IMR-90 (cell line): ENCODE results near the gene CMTM7. TPM values are rescaled to one million over a fixed set of nuclear protein-coding genes. Genes with fewer than 3 reads are reported as not detected.

ENCODE experiments used
- ATAC-seq: fragments of 200-7000 bp; cut with Tn5 transposase; 2 replicates; pipeline ENCODE4 v1.9.1; 2020; ENCODE audit warnings: low read depth, mild to moderate bottlenecking, moderate library complexity
- BruUV-seq: library from RNA; stranded (reverse); fragments of 400-500 nt; replicated peaks from 2 replicates; lab custom pipeline; 2021; lab: Mats Ljungman, UMichigan
- CTCF ChIA-PET: fragments of 300-600 bp; formaldehyde crosslinking; extraction: SDS; loops from one replicate; lab custom pipeline; 2021; ENCODE audit warnings: antibody characterized with exemption; lab: Yijun Ruan, JAX
- POLR2A ChIA-PET: fragments of 300-600 bp; sonication (Branson Sonifier 250); formaldehyde crosslinking; loops from one replicate; lab custom pipeline; 2022; ENCODE audit warnings: antibody characterized with exemption; ENCODE audit not compliant: unreplicated experiment; lab: Charles Lee
- DNase-seq: peaks from one replicate; pipeline ENCODE4 v3.0.0; 2013
- H2AFZ ChIP-seq: replicated peaks from 2 replicates; pipeline ENCODE3; 2013; ENCODE audit warnings: low read length, mild to moderate bottlenecking; ENCODE audit not compliant: poor library complexity
- H2AK5ac ChIP-seq: 2 replicates; pipeline ENCODE4 v1.6.1; 2013; ENCODE audit warnings: low read depth, low read length, inconsistent platforms
- H2AK9ac ChIP-seq: replicated peaks from 2 replicates; pipeline ENCODE3; 2013; ENCODE audit warnings: mild to moderate bottlenecking, low read depth, low read length, moderate library complexity; ENCODE audit not compliant: poor library complexity
- H2BK120ac ChIP-seq: 2 replicates; pipeline ENCODE4 v1.6.1; 2013; ENCODE audit warnings: low read depth, low read length, inconsistent platforms
- H2BK15ac ChIP-seq: 3 replicates; pipeline ENCODE4 v1.6.1; 2013; ENCODE audit warnings: low read depth, low read length, inconsistent platforms
- H2BK20ac ChIP-seq: 2 replicates; pipeline ENCODE4 v1.6.1; 2013; ENCODE audit warnings: low read depth, mild to moderate bottlenecking, inconsistent platforms, low read length, moderate library complexity
- H2BK5ac ChIP-seq: 2 replicates; pipeline ENCODE4 v1.6.1; 2013; ENCODE audit warnings: mild to moderate bottlenecking, low read depth, low read length, inconsistent platforms; ENCODE audit not compliant: poor library complexity, severe bottlenecking
- H3K14ac ChIP-seq: replicated peaks from 2 replicates; pipeline ENCODE4 v1.6.1; 2013; ENCODE audit warnings: low read depth, low read length, inconsistent platforms
- H3K18ac ChIP-seq: 2 replicates; pipeline ENCODE4 v1.6.1; 2013; ENCODE audit warnings: low read depth, low read length, control low read depth
- H3K23ac ChIP-seq: 2 replicates; pipeline ENCODE4 v1.6.1; 2013; ENCODE audit warnings: low read depth, low read length, inconsistent platforms
- H3K27ac ChIP-seq: 2 replicates; pipeline ENCODE4 v1.5.1; 2013; ENCODE audit warnings: mild to moderate bottlenecking, control low read depth, low read length; ENCODE audit not compliant: insufficient read depth
- H3K27me3 ChIP-seq: 2 replicates; pipeline ENCODE4 v1.6.1; 2013; ENCODE audit warnings: low read length; ENCODE audit not compliant: control insufficient read depth, insufficient read depth
- H3K36me3 ChIP-seq: 2 replicates; pipeline ENCODE4 v1.6.1; 2013; ENCODE audit warnings: low read length, mixed read lengths; ENCODE audit not compliant: control insufficient read depth, insufficient read depth
- H3K4ac ChIP-seq: 2 replicates; pipeline ENCODE4 v1.6.1; 2013; ENCODE audit warnings: low read depth, low read length, inconsistent platforms
- H3K4me1 ChIP-seq: 2 replicates; pipeline ENCODE4 v1.6.1; 2013; ENCODE audit warnings: low read length, mixed read lengths; ENCODE audit not compliant: control insufficient read depth, insufficient read depth
- H3K4me2 ChIP-seq: 2 replicates; pipeline ENCODE4 v1.6.1; 2013; ENCODE audit warnings: low read depth, mild to moderate bottlenecking, control low read depth, low read length, moderate library complexity
- H3K4me3 ChIP-seq: 2 replicates; pipeline ENCODE4 v1.5.1; 2013; ENCODE audit warnings: low read depth, mild to moderate bottlenecking, control low read depth, low read length, moderate library complexity; ENCODE audit not compliant: insufficient read depth
- H3K56ac ChIP-seq: 2 replicates; pipeline ENCODE4 v1.6.1; 2013; ENCODE audit warnings: low read length, inconsistent platforms; ENCODE audit not compliant: insufficient read depth; ENCODE audit errors: extremely low read depth
- H3K79me1 ChIP-seq, 2 experiments: 2 replicates each; pipeline ENCODE4 v1.6.1; 2013; ENCODE audit warnings: low read length in 2 of 2, inconsistent platforms in 1 of 2, low read depth in 1 of 2
- H3K9ac ChIP-seq: 2 replicates; pipeline ENCODE4 v1.6.1; 2013; ENCODE audit warnings: low read depth, low read length, control low read depth
- H3K9me1 ChIP-seq: 2 replicates; pipeline ENCODE4 v1.6.1; 2013; ENCODE audit warnings: low read length, inconsistent platforms; ENCODE audit not compliant: insufficient read depth
- H3K9me3 ChIP-seq: 2 replicates; pipeline ENCODE4 v1.6.1; 2013; ENCODE audit warnings: low read length; ENCODE audit not compliant: control insufficient read depth, insufficient read depth
- H4K20me1 ChIP-seq: 2 replicates; pipeline ENCODE4 v1.6.1; 2013; ENCODE audit warnings: low read length, inconsistent platforms; ENCODE audit not compliant: insufficient read depth
- H4K5ac ChIP-seq: 2 replicates; pipeline ENCODE4 v1.6.1; 2013; ENCODE audit warnings: mild to moderate bottlenecking, low read depth, low read length, control low read depth
- H4K8ac ChIP-seq, 2 experiments: 2 replicates each; pipeline ENCODE4 v1.6.1; 2013; ENCODE audit warnings: low read depth in 2 of 2, low read length in 2 of 2, control low read depth in 1 of 2, inconsistent platforms in 1 of 2
- H4K91ac ChIP-seq: 2 replicates; pipeline ENCODE4 v1.6.1; 2013; ENCODE audit warnings: low read depth, low read length, inconsistent platforms; ENCODE audit not compliant: insufficient read depth
- BHLHE40 ChIP-seq: fragments of 150-350 bp; IDR thresholded peaks from 2 replicates; pipeline ENCODE4 v1.6.1; 2016; ENCODE audit warnings: mild to moderate bottlenecking, low read depth, low read length
- CEBPB ChIP-seq: IDR thresholded peaks from 2 replicates; pipeline ENCODE4 v1.6.1; 2012; ENCODE audit warnings: low read depth, low read length, improper control_type of control experiment
- CHD1 ChIP-seq: IDR thresholded peaks from 2 replicates; pipeline ENCODE4 v1.6.1; 2012; ENCODE audit warnings: low read depth, low read length, improper control_type of control experiment
- ELK1 ChIP-seq: fragments of 150-350 bp; IDR thresholded peaks from 2 replicates; pipeline ENCODE4 v1.6.1; 2016; ENCODE audit warnings: low read depth, mild to moderate bottlenecking, low read length, moderate library complexity, borderline replicate concordance
- FOS ChIP-seq: fragments of 150-350 bp; IDR thresholded peaks from 2 replicates; pipeline ENCODE4 v1.6.1; 2016; ENCODE audit warnings: low read depth, low read length
- MAFK ChIP-seq: IDR thresholded peaks from 2 replicates; pipeline ENCODE4 v1.6.1; 2012; ENCODE audit warnings: low read depth, low read length, improper control_type of control experiment
- MAZ ChIP-seq: IDR thresholded peaks from 2 replicates; pipeline ENCODE4 v1.6.1; 2012; ENCODE audit warnings: low read depth, mild to moderate bottlenecking, low read length, improper control_type of control experiment, moderate library complexity, borderline replicate concordance
- MXI1 ChIP-seq: IDR thresholded peaks from 2 replicates; pipeline ENCODE4 v1.6.1; 2012; ENCODE audit warnings: low read depth, mild to moderate bottlenecking, low read length, moderate library complexity, borderline replicate concordance
- NFE2L2 ChIP-seq: fragments of 150-350 bp; IDR thresholded peaks from 2 replicates; pipeline ENCODE4 v1.6.1; 2016; ENCODE audit warnings: low read depth, mild to moderate bottlenecking, low read length
- POLR2A ChIP-seq: IDR thresholded peaks from 2 replicates; pipeline ENCODE4 v1.6.1; 2012; ENCODE audit warnings: mild to moderate bottlenecking, low read depth, low read length
- RAD21 ChIP-seq: IDR thresholded peaks from 2 replicates; pipeline ENCODE4 v1.6.1; 2012; ENCODE audit warnings: low read length, improper control_type of control experiment
- RCOR1 ChIP-seq: IDR thresholded peaks from 2 replicates; pipeline ENCODE4 v1.6.1; 2012; ENCODE audit warnings: mild to moderate bottlenecking, low read length, improper control_type of control experiment; ENCODE audit not compliant: insufficient replicate concordance
- RFX5 ChIP-seq: IDR thresholded peaks from 2 replicates; pipeline ENCODE4 v1.8.0; 2012; ENCODE audit warnings: low read depth, mild to moderate bottlenecking, low read length, moderate library complexity
- SMC3 ChIP-seq: fragments of 150-350 bp; IDR thresholded peaks from 2 replicates; pipeline ENCODE4 v1.6.1; 2016; ENCODE audit warnings: low read depth, mild to moderate bottlenecking, antibody characterized with exemption, low read length, moderate library complexity
- USF2 ChIP-seq: fragments of 150-350 bp; IDR thresholded peaks from 2 replicates; pipeline ENCODE4 v1.6.1; 2017; ENCODE audit warnings: mild to moderate bottlenecking, antibody characterized with exemption, low read length, low read depth
- WGBS, 2 experiments: methylation state at CpG; one replicate each; pipeline versions ENCODE4 v1.1.5 to v1.1.7; 2013; ENCODE audit warnings: missing lambda C conversion rate in 2 of 2; ENCODE audit not compliant: insufficient read length in 1 of 2; ENCODE audit errors: extremely low coverage in 2 of 2; 5-methylcytosine and 5-hydroxymethylcytosine counted together
- dilution Hi-C: fragments of 300-500 bp; cut with HindIII; formaldehyde crosslinking; loops from one replicate; pipeline ENCODE4 v1.14.3; 2018; ENCODE audit warnings: low sequenced_read_pairs; ENCODE audit not compliant: unreplicated experiment
- in situ Hi-C: fragments of 300-500 bp; cut with MboI; formaldehyde crosslinking; loops from 3 replicates; pipeline ENCODE4 v1.14.3; 2019; ENCODE audit warnings: low sequenced_read_pairs, inconsistent platforms, mixed read lengths
- intact Hi-C: fragments of 100-400 bp; cut with micrococcal nuclease; formaldehyde crosslinking; loops from 2 replicates; pipeline ENCODE4 v1.10.0; 2022
- polyA plus RNA-seq, 3 experiments: library from polyadenylated mRNA; depleted of rRNA; stranded (reverse); fragments of >200 nt; gene quantifications; 2 replicates each; pipeline ENCODE4 v1.2.3, GENCODE V29; 2012; ENCODE audit warnings: low replicate concordance in 1 of 3
- total RNA-seq: library from RNA; depleted of rRNA; stranded (reverse); fragments of >200 nt; gene quantifications from 2 replicates; pipeline ENCODE4 v1.2.3, GENCODE V29; 2012
- TF ChIP-seq, protein P1 (sequence below): conservative IDR thresholded peaks from 2 replicates; pipeline ENCODE4 v1.5.1; 2012; ENCODE audit warnings: mild to moderate bottlenecking, low read depth, low read length, improper control_type of control experiment

The CMTM7 gene
- total and polyA plus RNA-seq, 2 of the 4 experiments (the other 2 are of a cell fraction): 3.4 to 31.4 TPM

DNA sequence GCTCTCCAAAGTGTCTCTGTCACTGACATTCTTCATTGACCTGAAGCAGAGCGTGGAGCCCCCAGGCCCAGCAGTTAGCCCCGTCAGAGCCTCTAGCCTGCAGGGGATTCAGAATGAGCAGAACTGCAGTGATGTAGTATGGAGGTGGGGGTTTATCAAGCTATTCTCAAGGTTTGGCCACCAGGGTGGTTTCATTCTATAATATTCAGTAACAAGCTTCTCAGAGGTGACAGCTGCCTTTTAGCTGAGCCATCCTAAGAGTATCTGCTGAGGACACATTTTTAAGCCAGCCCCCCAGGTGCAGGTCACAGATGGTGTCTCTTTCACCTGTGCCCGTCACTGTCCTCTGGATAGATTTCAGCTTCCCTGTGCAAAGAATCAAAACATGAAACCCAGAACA lies 31.9 kb downstream of the CMTM7 start:
- no TSS peak for BruUV-seq
- Histone ChIP-seq H3K4me1 (peaks cover 18% of the 10 kb centered on the region), H3K23ac (no peak overlapping the region), H2BK5ac (no peak overlapping the region), H3K14ac (no peak overlapping the region), H3K9me1 (peaks cover 22% of the 10 kb centered on the region), H2AK5ac (no peak overlapping the region), H3K4ac (no peak overlapping the region), H2BK120ac (no peak overlapping the region), H3K36me3 (no peaks in the 10 kb centered on the region), H2BK20ac (no peak overlapping the region), H2AFZ (no peak overlapping the region), H4K5ac (no peak overlapping the region), H3K4me3 (no peak overlapping the region), H3K27me3 (no peaks in the 10 kb centered on the region), H3K4me2 (no peak overlapping the region), H2AK9ac (no peak overlapping the region), H4K91ac (no peak overlapping the region), H3K27ac (no peak overlapping the region), H3K18ac (no peak overlapping the region), H4K20me1 (peaks cover 13% of the 10 kb centered on the region; the same call in 1 of the 2 replicates), H2BK15ac (no peak overlapping the region), H4K8ac (no peak overlapping the region), H3K79me1 (peaks cover 10 to 56% of the 10 kb centered on the region in 2 experiments; a peak in 3 of 4 replicates), H3K9ac (no peak overlapping the region), H3K56ac (no peak overlapping the region), H3K9me3 (no peaks in the 10 kb centered on the region)
- ATAC-seq (no peak), DNase-seq (no peak)
- no CpG with 5 or more reads among the region's 3 CpGs for WGBS, 2 experiments
- POLR2A ChIA-PET: no interaction called here
- dilution Hi-C loops: no loop called here
- in situ Hi-C loops: no loop called here
- TF ChIP-seq ELK1 (no peak), MAFK (no peak), MAZ (no peak), USF2 (no peak), RFX5 (no peak), MXI1 (no peak), RCOR1 (no peak), BHLHE40 (no peak), NFE2L2 (no peak), CHD1 (no peak), RAD21 (no peak), POLR2A (no peak), FOS (no peak), SMC3 (no peak), CEBPB (no peak)
- TF ChIP-seq, protein P1, sequence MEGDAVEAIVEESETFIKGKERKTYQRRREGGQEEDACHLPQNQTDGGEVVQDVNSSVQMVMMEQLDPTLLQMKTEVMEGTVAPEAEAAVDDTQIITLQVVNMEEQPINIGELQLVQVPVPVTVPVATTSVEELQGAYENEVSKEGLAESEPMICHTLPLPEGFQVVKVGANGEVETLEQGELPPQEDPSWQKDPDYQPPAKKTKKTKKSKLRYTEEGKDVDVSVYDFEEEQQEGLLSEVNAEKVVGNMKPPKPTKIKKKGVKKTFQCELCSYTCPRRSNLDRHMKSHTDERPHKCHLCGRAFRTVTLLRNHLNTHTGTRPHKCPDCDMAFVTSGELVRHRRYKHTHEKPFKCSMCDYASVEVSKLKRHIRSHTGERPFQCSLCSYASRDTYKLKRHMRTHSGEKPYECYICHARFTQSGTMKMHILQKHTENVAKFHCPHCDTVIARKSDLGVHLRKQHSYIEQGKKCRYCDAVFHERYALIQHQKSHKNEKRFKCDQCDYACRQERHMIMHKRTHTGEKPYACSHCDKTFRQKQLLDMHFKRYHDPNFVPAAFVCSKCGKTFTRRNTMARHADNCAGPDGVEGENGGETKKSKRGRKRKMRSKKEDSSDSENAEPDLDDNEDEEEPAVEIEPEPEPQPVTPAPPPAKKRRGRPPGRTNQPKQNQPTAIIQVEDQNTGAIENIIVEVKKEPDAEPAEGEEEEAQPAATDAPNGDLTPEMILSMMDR: no peak
- CTCF ChIA-PET: interaction anchor here (0.9 to 1.8 kb wide), 2 partner anchors 44 to 48 kb away, joined by 3 to 8 read pairs; no protein-coding TSS in a partner anchor
- intact Hi-C loops: no loop called here
